Measurements from ENCODE around the gene IGHMBP2.
"Not testable (repeated sequence)": the region's sequence is repeated elsewhere in the genome, so short reads cannot be mapped to it uniquely, and the experiment has no call there.

The IGHMBP2 gene

GRCh38 chr11:68903288-68904247 lies at the start of gene IGHMBP2, which contains the start of gene MRPL21:
Gene IGHMBP2 (plus strand): TSS chr11:68903891. CDS start chr11:68903953, 62 bp downstream.
Gene MRPL21 (minus strand): TSS chr11:68903832. CDS start chr11:68903810, 22 bp downstream.
- DNase-seq: peak; percentile 75

DNA sequence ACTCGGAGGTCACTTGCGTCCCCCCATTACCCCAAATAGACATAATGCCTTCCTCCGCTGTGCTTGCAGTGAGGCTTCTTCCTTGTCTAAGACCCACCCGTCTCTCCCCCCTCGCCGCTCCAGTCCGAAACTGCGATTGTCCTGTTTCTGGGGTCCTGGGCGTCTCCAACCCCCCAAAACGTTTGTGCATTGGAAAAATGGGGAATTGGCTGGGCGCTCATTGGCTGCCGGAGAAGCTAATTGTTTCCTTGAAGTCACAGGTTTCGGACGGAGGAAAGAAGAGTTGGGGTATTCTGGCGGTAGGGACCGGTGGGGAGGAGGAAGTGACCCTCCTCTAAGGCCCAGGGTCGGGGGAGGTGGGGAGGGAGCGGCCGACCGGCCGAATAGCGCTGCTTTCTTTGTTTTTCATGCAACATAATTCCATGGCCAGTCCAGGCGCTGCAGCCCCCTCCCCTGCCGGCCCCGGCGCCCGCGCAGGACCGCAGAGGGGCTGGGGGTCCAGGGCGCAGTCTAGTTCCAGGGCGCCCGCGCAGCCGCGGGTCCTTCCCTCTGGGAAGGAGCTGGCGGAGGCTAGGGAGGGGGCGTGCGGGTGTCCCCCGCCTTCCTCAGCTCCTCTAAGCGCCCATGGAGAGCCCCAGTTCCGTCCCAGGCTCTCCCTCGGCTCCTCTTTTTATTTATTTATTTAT lies 49.3 kb upstream of the IGHMBP2 start:
- no peak for DNase-seq

DNA sequence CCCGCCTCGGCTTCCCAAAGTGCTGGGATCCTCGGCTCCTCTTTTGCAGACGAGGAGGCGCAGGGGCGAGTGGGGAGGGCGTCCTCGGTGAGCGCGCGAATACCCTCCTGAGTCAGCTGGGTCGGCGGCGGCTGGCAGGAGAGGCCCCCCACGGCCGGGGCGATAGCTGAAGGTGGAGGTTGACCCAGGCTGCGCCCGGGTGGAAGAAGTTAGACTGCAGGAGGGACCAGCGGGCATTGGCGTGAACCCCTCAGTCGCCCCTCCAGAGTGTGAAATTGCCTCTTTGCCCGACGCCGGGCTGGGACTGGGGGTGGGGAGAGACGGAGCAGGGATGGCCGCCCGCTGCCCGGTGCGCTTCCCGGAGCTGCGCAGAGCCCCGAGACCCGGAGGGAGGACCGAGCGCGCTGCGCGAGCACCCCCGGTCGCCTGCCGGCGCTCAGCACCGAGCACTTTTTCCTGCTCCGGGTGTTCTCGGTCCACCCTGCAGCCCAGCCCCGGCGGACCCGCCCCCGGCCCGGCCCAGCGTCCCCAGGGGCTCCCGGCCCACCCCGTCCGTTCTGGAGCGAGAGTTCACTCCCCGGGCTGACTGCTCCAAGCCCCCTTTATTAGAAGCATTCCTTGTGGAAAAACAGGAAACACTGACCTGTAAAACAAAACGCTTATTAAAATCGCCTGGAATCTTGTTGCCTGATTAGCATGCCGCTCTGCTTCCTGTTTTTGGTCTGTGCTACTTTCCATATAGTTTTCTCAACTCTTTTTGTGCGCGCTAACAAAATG lies 48.3 kb upstream of the IGHMBP2 start:
- peak; percentile 18 for DNase-seq

DNA sequence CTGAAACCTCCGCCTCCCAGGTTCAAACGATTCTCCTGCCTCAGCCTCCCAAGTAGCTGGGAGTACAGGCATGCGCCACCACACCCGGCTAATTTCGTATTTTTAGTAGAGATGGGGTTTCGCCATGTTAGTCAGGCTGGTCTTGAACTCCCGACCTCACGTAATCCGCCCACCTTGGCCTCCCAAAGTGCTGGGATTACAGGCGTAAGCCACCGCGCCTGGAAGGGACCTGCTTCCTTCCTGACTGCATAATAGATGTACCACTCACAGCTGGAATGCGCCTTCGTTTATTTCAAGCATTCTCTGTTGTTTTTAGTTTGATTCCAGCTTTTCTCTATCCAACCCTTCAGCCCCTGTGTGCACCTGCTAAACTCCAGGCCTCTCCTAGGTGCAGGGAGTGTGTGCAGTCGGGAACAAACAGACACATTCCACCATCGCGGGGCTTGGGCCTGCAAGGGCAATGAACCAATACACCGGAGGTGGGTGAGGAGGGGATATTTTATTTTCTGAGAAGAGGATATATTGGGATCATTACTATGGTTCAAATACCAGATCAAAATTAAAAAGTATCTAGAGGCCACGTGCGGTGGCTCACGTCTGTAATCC lies 47.2 kb upstream of the IGHMBP2 start:
- DNase-seq: not testable (repeated sequence)

DNA sequence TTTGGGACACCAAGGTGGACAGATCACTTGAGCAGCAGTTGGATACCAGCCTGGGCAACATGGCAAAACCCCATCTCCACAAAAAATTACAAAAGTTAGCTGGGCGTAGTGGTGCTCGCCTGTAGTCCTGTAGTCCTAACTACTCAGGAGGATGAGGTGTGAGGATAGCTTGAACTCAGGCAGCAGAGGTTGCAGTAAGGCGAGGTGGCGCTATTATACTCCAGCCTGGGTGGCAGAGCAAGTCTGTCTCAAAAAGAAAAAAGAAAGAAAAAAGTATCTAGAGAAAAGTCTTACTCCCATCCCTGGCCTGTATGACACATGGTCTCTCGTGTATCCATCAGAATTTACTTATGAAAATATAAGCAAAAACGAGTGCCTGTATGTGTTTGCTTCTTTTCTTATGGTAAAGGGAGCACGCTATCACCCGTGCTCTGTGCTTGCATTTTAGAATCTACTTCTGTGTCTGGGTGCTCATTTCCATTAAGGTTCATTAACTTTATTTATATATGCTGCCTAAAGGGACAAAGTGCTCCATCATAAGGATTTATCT lies 46.6 kb upstream of the IGHMBP2 start:
- DNase-seq: no peak

GRCh38 chr11:68859123-68859522 lies 44.6 kb upstream of the IGHMBP2 start:
- DNase-seq: no peak

DNA sequence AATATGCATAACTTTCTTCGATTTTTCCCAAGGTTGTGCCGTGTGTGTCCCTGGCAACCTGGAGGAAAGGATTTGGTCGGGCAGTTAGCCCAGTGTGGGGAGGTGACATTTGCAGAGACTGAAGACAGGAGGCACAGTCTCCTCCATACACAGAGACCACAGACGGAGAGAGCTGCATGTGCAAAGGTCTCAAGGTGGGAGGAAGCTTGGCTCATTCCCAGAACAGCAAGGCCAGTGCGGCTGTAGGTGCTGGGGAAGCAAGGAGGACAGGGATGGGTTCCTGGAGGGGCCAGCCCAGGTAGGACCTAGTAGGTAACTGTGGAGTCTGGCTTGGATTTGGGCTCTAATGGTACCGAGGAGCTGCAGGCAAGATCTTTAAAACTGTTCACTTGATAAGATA lies 41.3 kb upstream of the IGHMBP2 start:
- DNase-seq: no peak

DNA sequence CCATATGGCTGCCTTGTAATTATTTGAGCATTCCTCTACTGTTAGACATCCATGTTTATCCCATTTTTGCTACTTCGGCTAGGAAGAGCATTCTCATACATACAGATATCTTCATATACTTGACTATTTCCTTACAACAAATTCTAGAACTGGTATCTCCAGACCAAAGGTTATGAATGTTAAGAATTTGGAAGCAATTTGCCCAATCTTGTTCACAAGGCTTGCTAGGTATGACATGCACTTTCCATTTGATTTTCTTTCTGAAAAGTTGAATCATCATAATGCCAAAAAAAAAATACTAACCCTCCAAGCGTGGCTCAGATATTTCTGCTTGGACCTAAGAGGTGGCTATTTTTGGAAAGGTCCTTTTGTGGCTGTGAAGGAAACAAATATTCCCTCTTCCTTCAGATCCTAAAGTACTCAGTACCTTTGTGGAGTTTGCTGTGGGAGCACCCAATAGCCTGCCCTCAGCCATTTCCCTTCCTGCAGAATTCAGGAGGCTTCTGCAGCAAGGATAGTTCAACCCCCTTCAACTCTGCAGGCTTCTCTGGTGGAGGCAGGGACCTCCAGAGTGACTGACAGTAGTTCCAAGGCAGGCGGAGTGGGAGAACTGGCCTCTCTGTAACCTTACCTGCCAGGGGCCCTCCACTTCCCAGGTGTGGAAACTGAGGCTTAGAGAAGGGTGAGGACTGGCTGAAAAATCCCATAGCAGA lies 40.0 kb upstream of the IGHMBP2 start:
- DNase-seq: no peak

- no peak for DNase-seq
These were observed 38.5 kb upstream of the IGHMBP2 start for GRCh38 chr11:68865241-68865640.

DNA sequence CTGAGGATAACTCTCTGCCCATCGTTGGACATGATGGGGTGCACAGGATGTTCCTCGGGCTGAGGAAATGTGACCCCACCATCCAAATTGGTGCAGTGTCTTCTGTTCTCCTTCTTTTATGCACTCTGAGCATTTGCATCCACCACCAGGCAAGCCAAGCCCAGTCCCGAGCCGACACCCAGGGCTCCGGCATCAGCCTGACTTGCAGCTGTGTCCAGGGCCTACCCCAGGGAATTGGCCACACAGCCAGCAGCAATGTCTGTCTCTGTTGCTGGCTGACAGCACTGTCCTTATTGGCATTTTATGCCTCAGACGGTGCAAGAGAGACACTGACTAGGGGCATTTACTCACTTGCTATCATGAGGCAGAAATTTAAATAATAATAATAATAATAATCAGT lies 36.6 kb upstream of the IGHMBP2 start:
- DNase-seq: no peak

- DNase-seq: no peak
These were observed 35.4 kb upstream of the IGHMBP2 start for GRCh38 chr11:68868221-68868835.

- DNase-seq: no peak
These were observed 33.2 kb upstream of the IGHMBP2 start for GRCh38 chr11:68870470-68870869.

DNA sequence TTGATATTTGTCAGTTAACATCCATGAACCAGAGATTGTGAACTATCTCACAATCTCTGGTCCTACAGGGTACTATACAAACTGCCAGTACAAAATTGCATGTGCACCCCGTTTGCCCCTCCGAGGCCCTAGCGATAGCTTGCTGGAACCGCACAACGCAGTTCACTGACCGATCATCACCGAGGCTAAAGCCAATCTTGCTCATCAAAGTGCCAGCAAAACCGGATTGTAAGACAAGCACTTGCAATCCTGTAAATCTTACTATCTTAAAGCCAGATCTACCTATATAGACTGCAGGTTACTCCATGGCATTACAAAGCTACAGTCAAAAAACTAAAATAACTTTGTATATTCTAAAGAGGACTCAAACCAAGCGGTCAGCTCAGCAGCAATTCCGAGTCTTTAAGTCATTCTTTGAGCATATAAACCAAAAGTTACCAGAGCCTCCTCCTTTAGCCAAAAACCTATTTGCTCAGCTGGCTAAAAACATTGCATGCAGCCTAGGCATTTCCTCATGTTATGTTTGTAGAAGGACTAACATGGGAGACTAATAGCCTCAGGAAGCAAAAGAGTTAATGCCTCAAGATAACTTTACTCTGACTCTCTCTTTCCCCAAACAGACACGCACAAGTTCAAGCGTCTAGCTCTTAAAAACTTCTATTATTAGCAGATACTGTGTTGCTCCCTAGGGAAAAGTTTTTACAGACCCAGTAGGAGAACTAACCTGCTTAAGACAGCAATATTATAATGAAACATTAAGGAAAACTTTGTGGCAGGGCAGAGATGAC lies 31.3 kb upstream of the IGHMBP2 start:
- no peak for DNase-seq

DNA sequence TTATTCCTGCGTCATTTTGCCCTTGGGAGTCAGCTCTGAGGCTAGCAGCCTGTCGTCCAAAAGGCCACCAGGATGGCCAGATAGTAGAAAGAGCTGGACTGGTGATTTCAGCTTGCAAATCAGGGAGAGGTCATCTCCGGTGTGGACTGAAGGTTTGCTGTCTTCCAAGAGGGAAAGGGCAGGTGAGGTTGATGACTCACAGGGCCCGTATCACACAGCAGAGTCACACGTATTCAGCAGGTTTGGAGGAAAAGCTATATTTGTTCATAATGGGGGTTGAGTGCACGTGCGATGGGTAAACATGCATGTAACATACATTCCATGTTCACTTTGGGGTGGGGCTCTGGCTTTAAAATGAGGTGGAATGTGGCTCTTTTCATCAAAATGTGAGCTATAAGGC lies 25.7 kb upstream of the IGHMBP2 start:
- no peak for DNase-seq

GRCh38 chr11:68880851-68881250 lies 22.8 kb upstream of the IGHMBP2 start:
- no peak for DNase-seq

- DNase-seq: no peak
These were observed 22.4 kb upstream of the IGHMBP2 start for GRCh38 chr11:68881320-68881719.

- no peak for DNase-seq
These were observed 21.3 kb upstream of the IGHMBP2 start for GRCh38 chr11:68882391-68882790.

DNA sequence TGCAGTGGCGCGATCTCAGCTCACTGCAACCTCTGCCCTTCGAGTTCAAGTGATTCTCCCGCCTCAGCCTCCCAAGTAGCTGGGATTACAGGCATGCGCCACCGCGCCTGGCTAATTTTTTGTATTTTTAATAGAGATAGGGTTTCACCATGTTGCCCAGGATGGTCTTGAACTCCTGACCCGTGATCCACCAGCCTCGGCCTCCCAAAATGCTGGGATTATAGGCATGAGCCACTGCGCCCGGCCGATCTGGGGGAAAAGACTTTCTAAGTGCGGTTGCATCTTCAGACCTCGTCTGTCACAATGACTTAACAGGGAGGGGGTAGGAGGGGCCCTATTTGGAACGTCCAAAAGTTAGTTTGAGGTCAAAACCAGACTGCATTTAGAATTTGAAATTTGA lies 18.9 kb upstream of the IGHMBP2 start:
- DNase-seq: not testable (repeated sequence)

DNA sequence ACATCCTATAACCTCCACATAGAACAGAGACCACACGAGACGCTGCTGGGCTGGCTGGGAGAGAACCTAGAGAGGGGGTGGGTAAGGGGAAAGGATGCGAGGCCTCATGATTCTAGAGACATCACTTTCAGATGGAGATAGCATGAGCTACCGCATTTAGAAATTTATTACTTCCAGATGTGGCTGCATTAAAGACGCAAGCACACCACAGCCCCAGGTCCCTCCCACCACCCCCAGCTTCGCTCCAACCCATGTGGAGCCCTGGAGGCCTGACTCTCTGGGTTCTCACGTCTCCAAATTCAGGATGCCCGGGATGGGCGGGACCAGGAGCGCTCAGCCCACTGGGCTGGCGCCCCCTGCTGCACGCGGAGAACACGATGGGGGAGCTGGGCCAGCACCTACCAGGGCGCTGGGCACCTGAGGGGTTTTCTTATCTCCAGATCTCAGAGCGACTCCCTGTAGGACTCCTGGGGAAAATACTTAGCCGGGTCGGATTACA lies 13.7 kb upstream of the IGHMBP2 start:
- DNase-seq: no peak
